Measurements from ENCODE around the gene SLC35A5. TPM values are rescaled to one million over a fixed set of nuclear protein-coding genes. Genes with fewer than 3 reads are reported as not detected.

The SLC35A5 gene
- total RNA-seq, 4 donors from 2014 or later: 18.6 to 28.7 (median 22.8) TPM

DNA sequence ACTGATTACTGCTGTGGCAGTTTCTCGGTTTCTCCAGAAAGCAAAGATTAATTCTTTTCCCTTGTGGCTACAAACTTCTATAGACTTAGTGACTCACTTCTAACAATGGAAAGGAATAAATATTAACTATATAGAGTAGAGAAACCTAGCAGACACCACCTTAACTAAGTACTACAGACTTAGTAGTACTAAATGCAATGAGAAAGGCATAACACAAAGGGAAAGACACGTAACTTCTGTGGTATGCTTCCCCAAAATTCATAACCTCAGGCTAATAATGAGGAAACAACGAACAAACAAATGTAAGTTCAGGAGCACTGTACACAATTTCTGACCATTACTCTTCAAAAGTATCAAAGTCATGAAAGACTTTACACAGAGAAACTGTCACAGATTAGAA is 31.3 kb upstream of the SLC35A5 start:
- intact Hi-C loops (cut with DNase I): loop anchor here (5.0 kb wide), 1 partner anchor 238 kb away; the partner anchor contains the start of gene SLC9C1
- no peaks in the 10 kb centered on the region for H3K4me1 ChIP-seq
- no peak for DNase-seq (ENCODE audit: extremely low spot score)
- no peak overlapping the region for H3K4me3 ChIP-seq
- TF ChIP-seq POLR2AphosphoS5 (IDR thresholded peaks at IDR 0.05) (no peak), POLR2A (IDR thresholded peaks at IDR 0.05; ENCODE audit: low read depth) (no peak), EP300 (IDR thresholded peaks at IDR 0.05) (no peak), CTCF (IDR thresholded peaks at IDR 0.05) (no peak)
- H3K36me3 ChIP-seq: peaks cover 18 to 91% (median 46%) of the 10 kb centered on the region in 4 donors
- H3K27ac ChIP-seq (replicated peaks in 1 of 4): no peak overlapping the region
- WGBS: 85% methylated on average over 3 of the region's 3 CpGs
- H3K27me3 ChIP-seq: no peaks in the 10 kb centered on the region
- H3K9me3 ChIP-seq: no peaks in the 10 kb centered on the region

DNA sequence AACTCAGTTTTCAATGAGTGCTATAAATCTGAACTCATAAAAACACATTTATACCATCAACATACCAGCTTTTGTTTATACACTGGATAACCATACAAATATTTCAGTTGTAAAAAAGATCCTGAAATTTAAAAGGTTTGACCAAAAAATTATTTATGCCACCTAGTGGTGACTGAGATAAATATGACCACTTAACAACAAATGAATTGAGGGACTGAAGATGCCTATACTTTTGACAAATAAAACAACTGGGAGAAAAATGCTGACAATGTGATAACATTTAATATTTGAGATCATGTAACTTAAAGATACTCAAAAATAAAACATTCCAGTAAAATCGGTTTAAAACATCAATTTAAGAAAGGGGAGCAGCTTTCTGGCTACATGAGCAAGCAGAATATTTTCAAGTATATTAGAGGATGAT is 30.5 kb upstream of the SLC35A5 start:
- TF ChIP-seq CTCF (IDR thresholded peaks at IDR 0.05): peak; percentile 46 to 56 (median 48)
- no peak for TF ChIP-seq EP300 (IDR thresholded peaks at IDR 0.05)
- no peaks in the 10 kb centered on the region for H3K27me3 ChIP-seq
- peaks cover 24 to 91% (median 51%) of the 10 kb centered on the region in 4 donors for H3K36me3 ChIP-seq
- WGBS: 5% methylated on average over 1 of the region's 1 CpG
- H3K9me3 ChIP-seq: no peaks in the 10 kb centered on the region
- no peak for DNase-seq (ENCODE audit: extremely low spot score)
- intact Hi-C loops (cut with DNase I): loop anchor here (5.0 kb wide), 1 partner anchor 239 kb away; the partner anchor contains the start of gene SLC9C1
- H3K27ac ChIP-seq (replicated peaks in 1 of 4): no peak overlapping the region
- H3K4me1 ChIP-seq: no peaks in the 10 kb centered on the region
- no peak overlapping the region for H3K4me3 ChIP-seq

DNA sequence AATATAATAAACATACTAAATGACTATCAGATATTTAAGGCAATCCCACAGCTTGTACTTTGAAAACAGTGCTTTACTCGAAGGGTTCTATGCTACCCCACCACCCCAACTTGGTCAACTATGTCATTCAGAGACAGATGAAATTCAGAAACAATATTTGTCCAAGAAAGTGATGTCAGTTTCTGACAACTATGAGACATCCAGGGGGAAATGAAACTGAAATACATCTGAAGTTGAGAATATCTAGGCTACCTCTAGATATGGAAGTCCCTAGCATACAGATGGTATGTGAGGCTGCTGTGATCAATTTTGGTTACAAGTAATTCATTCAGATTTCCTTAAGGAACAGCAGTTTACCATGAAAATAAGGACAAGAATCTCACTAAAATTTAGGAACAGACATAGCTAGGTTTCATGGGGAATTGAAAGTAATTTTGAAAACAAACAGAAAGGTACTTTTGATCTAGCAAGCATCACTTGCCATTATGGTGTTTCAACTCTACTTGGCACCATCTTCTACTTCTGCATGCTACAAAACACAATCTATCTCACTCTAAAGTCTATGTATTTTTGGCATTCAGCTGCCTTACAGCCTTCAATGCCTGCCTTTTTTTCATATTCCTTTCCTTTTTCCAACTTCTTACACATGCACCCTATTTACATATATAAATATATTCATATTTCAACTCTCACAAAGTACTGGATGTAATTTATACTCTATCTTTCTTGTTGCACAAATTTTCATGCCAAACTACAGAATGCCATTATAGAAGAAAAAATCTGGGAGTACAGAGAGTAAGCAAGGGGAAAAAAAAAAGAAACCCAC is 21.8 kb upstream of the SLC35A5 start:
- intact Hi-C loops (cut with DNase I): no loop called here
- H3K27me3 ChIP-seq: no peaks in the 10 kb centered on the region
- WGBS: 100% methylated on average over 1 of the region's 1 CpG
- no peak overlapping the region for H3K4me3 ChIP-seq
- H3K36me3 ChIP-seq: peaks cover 9 to 69% (median 42%) of the 10 kb centered on the region in 4 donors
- H3K4me1 ChIP-seq: no peaks in the 10 kb centered on the region
- no peak for DNase-seq (ENCODE audit: extremely low spot score)
- TF ChIP-seq POLR2A (IDR thresholded peaks at IDR 0.05; ENCODE audit: low read depth) (no peak), EP300 (IDR thresholded peaks at IDR 0.05) (no peak), CTCF (IDR thresholded peaks at IDR 0.05) (no peak), POLR2AphosphoS5 (IDR thresholded peaks at IDR 0.05) (no peak)
- H3K27ac ChIP-seq (replicated peaks in 1 of 4): no peak overlapping the region
- no peaks in the 10 kb centered on the region for H3K9me3 ChIP-seq

GRCh38 chr3:112546216-112546759 is 15.6 kb upstream of the SLC35A5 start:
- intact Hi-C loops (cut with DNase I): no loop called here
- H3K4me3 ChIP-seq: no peak overlapping the region
- no peak overlapping the region for H3K27ac ChIP-seq (replicated peaks in 1 of 4)
- TF ChIP-seq CTCF (IDR thresholded peaks at IDR 0.05): no peak
- TF ChIP-seq POLR2A (IDR thresholded peaks at IDR 0.05; ENCODE audit: low read depth): no peak
- no peak for TF ChIP-seq POLR2AphosphoS5 (IDR thresholded peaks at IDR 0.05)
- H3K4me1 ChIP-seq: peaks cover 3 to 9% (median 8%) of the 10 kb centered on the region in 4 donors
- no peaks in the 10 kb centered on the region for H3K27me3 ChIP-seq
- H3K9me3 ChIP-seq: no peaks in the 10 kb centered on the region
- WGBS: 81% methylated on average over 5 of the region's 5 CpGs
- no peak for DNase-seq (ENCODE audit: extremely low spot score)
- H3K36me3 ChIP-seq: peaks cover 23 to 64% (median 41%) of the 10 kb centered on the region in 4 donors

All from esophagus muscularis mucosa (tissue), 4 donors.